Measurements from ENCODE around the gene KDF1.

Gene KDF1, protein sequence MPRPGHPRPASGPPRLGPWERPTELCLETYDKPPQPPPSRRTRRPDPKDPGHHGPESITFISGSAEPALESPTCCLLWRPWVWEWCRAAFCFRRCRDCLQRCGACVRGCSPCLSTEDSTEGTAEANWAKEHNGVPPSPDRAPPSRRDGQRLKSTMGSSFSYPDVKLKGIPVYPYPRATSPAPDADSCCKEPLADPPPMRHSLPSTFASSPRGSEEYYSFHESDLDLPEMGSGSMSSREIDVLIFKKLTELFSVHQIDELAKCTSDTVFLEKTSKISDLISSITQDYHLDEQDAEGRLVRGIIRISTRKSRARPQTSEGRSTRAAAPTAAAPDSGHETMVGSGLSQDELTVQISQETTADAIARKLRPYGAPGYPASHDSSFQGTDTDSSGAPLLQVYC

DNA sequence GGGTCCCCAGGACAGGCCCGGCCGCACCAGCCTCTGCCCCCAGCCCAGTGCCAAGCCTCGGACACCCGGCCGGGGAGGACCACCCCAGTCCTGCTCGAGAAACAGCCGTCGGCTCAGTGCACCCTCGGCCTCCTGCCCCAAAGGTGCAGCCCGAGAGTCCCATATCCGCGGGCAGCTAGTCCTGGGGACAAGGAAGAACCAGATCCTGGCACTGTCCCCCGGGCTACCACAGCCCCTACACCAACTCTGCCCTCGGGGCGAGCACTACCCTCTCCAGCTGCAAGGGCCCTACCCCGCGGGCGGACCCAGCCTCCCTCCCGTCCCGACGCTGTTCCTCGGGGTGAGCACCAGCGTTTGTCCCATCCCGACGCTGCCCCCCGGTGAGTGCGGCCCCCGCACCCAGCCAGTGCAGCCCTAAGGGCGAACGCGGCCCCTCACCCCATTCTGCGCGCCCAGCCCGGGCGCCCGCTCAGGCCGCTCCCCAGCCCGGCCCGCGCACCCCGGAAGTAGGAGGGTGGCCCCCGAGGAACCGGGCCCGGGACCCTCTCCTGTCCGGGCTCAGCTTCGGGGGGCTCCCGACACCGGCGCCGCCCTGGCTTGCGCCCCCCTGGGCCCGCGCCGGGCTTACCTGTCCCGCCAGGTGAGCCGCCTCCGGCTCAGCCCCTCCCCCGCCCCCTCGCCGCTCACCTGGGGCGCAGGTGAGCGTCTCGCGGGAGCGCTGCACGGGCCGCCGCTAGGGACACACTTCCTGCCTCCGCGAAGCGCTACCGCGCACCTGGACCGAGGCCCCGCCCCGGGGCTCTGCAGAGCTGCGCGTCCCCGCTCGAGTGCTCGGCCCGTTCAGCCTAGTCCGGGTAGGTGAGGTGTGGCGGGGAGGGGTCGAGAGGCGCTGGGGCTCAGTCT is at the start of gene KDF1:
Gene KDF1 (minus strand): TSS at position 747 of the 903 bp plus-strand sequence. CDS start 8,088 bp downstream, outside the sequence.
- DNase-seq (ENCODE audit: low spot score) = peak; percentile 22

DNA sequence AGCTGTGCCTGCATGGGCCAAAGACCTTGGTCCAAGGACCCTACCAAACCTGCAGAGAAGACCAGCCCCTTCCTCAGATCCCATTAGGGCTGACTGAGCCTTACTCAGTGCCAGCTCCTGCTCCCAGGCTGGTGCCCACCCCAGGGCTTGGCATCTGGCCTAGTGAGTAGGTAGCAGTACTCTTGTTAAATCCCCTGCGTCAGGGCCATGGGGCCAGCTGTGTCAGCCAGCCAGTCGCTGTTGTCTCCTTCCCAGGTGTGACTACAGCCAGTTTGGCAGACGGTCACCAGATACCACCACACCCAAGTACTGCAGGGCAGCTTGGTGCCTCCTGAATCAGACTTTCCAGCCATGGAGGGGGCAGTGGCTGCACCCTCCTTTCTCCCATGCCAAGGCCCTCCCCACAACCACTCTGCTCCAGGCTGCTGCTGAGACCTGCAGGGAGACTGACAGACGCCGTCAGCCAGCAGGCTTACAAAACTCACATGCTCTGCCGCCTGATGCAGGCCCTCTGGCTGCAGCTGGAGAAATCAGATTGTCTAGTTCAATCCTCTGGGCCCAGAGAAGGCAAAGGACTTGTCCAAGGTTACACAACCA is 49.4 kb upstream of the KDF1 start:
- DNase-seq (ENCODE audit: low spot score) = no peak

DNA sequence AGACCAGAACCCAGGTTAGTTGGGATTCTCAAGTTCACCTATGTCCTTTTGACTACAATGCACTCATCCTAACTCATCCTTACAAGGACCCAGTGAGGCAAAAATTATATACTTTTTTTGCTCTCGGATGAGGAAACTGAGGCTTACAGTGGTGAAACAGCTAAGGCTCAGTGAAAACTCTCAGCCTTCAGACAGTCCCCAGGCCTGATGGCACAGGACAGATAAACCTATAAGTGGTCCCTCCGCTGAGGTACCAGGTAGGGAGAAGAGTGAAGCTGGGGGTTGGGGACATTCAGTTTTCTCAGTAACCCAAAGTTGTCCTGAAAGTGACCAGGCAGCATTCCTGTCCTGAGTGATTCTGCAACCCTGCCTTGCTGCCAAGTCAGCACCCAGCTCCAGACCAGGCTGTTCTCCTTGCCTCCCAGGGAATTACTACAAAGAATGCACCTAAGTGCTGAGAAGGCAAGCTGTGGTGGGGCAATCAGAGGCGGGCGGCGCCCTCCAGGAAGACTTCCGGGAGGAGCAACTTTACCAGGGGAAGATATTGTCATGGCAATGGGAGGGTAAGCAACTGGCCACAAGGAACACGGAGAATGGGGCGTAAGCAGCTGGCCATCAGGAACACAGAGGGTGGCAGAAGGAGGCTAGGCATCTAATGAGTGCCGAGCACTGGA is 47.8 kb upstream of the KDF1 start:
- no peak for DNase-seq (ENCODE audit: low spot score)

DNA sequence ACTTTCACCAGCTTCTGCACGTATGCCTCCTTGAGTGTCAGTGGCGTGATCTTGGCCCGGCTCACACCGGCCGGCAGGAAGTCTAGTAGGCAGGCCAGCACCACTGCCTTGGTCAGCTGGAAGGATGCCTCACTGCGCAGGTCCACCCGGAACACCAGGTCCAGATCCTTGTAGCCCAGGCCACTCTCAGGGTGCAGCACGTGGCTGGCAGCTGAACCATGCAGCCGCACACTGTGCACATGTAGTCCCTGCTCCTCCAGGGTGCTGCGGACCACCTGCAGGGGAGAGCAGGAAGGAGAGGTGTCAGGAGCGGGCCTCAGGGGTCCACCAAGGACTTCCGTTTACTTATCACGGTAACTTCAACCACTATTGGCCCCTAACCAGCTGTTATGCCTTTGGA is 46.4 kb upstream of the KDF1 start:
- no peak for DNase-seq (ENCODE audit: low spot score)

DNA sequence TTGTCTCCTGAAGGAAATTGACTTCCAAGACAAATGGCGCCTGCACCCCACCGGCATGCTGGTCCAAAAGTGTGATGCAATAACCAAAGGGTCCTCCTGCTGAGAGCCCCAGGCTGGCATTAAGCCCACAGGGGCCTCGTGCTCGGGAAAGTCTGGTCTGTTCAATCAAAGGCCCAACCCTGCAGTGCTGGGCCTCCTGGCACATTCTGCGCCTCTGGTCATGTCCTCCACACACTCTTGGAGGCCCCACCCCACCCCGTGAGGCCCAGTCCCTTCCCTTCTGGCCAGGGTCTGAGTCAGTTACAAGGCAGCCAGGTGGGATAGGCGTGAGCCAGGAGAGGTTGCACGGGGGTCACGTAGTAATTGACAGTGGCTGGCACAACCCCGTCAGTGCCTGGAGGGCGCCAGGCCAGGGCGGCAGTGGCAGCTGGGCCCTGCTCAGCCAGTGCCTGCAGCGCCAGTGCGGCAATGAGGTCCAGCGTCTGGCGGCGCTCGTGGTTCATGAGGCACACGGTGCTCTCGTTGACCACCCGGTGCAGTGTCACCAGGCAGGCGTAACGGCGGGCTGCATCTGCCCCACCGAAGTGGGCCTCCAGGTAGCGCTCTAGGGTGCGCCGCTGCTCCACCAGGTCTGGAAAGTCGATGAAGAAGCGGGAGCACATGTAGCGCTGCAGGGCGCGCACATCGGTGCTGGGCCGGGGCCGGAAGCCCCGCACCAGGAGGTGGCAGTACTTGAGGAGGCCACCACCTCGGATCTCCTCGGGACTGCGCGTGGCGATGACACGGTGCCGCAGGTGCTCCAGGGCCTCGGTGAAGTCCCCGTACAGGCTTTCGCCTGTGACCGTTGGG is 45.6 kb upstream of the KDF1 start:
- no peak for DNase-seq (ENCODE audit: low spot score)

DNA sequence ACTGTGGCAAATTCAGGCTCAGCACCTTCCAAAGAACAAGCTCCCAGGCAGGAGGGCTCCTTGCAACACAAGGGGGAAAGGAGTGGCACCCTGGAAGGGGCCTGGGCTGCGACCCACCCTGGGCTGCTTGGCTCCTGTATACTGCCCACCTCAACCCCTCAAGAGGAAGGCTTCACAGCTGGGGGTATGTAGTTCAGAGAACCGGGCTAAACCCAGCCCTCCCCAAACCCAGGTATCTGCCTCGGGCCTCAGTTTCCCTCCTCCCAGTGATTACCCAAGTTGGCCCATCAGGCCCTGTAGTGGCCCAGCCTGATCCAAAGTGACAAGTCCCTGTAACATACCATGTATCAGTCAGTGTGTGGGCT is 44.9 kb upstream of the KDF1 start:
- DNase-seq (ENCODE audit: low spot score) = no peak

DNA sequence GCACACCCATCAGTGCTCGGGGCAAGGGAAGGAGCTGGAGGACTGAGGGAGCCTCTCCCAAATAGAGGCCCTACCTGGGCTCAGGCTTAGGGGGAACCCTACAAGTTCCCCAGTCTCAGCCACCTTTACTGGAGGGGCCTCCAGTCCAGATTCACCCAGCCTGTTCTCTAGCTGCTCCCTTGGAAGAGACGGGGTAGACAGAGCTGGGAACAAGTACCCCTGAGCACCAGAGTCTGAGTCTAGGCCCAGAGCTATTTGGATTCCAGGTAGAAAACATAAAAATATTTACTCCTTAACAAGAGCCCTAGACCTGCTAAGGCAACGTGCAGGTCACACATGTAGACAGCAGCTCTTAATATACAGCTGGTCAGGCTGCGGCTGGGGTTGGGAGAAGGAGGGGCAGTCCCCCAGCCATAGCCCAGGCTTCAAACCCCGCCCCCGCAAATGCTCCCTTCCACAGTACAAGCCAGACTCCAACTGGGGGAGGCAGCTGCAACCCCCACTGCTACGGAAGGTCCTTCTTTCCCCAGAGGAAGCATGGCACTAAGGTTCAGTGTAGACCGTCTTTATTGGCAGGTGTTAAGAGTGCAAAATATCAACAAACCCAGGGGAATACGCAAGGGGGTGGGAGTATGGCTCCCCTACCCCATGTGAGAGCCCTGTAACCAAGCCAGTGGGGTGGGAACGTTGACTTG is 44.4 kb upstream of the KDF1 start:
- DNase-seq (ENCODE audit: low spot score) = no peak

DNA sequence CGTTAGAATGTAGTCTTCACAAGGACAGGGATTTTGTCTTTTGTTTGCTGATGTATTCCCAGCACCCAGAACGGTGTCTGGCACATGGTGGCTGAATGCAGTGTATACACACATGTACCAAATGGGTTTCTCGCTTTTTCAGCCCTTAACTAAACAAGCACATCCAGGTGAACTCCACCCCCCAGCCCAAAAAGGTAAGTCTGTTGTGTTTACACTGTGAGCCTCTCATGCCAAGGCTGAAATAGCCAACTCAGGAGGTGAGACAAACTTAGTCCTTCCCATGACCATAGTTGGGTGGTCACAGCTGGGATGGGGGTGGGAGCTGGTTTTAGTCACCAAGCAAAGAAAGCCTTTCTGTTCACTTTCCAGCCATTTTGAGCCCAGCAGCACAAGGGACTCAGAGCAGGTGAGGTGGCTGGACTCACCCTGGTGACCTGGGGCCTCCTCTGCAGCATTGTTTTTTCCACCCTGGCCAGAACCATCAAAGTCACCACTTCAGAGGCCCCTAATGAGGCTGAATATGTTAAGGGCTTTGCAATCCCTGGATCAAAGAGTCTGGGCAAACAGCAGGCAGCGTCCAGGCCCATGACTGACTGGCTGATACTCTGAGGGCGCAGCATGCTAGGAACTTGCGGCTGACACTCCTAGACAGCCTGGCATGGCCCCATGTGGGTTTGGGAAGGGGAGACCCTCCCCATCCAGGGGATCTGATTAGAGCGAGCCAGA is 43.6 kb upstream of the KDF1 start:
- no peak for DNase-seq (ENCODE audit: low spot score)

DNA sequence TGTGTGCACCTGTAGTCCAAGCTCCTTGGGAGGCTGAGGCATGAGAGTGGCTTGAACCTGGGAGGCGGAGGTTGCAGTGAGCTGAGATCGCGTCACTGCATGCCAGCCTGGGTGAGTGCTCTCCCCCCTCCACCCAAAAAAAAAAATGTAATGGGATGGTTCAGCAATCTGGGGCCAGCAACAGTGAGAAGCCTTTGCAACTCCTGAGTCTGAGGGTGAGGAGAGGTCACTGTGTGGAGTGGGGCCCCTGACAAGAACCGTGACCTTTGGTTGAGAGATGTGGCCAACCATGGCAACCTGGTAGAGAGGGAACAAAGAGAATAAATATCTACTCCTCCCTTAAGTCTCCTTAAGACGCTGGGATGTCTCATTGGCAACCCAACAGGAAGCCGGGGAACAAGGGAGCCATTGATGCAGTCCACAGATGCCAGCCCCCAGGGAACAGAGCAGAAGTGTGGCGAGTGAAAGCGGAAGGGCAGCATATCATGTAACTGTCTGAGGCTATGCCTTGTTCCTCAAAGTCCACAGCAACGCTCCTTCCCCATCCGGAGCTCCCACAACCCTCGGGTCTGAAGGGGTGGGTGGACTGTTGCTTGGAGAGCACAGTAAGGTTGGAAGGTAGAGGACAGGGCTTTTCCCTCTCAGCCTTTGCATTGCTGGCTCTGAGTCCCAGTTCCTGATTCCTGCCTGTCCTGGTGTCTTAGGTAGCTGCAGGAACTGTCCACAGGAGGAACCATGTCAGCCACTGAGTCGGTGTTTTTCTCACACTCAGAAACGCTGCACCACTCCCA is 41.5 kb upstream of the KDF1 start:
- no peak for DNase-seq (ENCODE audit: low spot score)

DNA sequence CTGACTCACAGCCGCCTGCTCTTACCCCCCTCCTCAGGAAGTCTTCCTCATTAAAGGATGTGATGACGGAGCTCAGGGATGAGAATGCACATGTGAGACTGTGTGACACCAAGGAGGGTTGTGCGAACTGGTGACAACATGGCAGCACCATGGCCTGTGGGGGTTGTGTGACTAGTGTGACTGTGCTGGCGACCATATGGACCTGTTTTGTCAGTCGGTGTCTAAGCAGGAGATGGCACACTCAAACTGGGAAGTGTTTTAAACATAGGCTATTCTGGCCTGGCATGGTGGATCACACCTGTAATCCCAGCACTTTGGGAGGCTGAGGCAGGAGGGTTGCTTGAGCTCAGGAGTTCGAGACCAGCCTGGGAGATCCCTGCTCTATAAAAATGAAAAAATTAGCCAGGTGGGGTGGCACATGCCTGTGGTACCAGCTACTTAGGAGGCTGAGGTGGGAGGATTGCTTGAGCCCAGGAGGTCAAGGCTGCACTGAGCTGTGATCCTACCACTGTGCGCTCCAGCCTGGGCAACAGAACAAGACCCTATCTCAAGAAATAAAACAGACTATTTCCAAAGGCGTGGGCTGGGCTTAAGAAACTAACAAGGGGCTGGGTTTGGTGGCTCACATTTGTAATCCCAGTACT is 40.7 kb upstream of the KDF1 start:
- DNase-seq (ENCODE audit: low spot score) = no peak

DNA sequence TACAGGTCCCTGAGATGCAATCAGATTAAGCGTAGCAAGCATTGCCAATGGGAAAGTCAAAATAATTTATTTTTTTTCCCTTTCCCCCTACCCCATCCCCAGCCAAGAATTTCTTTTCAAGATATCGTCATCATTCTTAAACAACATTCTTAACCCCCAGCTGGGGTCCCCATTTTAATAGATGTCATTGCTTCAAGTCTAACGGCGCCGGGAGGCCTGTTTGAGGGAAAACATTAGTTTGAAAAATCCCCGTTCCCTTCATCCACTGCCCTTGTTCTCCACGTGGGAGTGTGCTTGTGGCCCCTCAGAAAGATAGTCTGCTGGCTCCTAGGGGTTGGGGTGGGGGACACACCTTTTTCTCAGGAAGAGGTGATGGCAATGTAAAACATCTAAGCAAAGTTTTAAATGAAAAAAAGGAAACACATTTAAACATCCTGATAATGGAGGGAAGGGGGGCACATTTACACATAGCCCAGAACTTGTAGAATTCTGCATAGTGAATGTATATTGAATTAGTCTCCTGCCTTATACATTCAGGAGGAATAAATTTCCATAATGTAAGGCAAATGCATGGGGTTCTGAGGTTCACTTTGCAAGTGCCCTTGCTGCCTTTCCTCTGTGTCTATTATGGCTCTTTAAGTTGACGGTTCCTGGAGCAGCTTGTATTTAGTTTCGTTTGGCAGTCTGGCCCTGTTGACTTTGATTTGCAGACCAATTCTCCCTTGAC is 40.0 kb upstream of the KDF1 start:
- DNase-seq (ENCODE audit: low spot score) = no peak

DNA sequence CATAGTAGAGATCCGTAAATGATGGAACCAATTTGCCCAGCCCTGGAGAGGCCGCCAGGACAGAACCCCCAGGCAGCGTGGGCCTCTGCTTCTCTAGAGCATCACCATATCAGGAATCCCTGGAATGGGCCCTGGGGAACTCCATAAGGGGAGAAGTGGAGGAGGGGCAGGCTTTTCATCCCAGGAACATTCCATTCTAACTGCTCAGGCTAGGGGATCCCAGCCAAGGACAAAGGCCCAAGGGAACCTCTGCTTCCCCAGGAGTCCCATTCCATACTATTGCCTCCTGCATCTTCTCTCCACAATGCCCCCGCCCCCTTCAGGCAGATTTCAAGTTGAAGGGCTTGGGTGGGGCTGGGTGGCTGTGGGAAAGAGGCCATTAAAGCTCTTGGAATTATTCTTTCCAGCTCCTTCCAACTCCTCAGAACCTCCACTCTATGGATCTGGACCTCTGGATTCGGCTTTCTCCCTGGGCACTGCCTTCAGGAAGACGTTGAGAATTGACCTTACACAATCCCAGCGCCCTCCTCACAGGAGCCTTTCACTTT is 39.2 kb upstream of the KDF1 start:
- DNase-seq (ENCODE audit: low spot score) = peak; percentile 56

DNA sequence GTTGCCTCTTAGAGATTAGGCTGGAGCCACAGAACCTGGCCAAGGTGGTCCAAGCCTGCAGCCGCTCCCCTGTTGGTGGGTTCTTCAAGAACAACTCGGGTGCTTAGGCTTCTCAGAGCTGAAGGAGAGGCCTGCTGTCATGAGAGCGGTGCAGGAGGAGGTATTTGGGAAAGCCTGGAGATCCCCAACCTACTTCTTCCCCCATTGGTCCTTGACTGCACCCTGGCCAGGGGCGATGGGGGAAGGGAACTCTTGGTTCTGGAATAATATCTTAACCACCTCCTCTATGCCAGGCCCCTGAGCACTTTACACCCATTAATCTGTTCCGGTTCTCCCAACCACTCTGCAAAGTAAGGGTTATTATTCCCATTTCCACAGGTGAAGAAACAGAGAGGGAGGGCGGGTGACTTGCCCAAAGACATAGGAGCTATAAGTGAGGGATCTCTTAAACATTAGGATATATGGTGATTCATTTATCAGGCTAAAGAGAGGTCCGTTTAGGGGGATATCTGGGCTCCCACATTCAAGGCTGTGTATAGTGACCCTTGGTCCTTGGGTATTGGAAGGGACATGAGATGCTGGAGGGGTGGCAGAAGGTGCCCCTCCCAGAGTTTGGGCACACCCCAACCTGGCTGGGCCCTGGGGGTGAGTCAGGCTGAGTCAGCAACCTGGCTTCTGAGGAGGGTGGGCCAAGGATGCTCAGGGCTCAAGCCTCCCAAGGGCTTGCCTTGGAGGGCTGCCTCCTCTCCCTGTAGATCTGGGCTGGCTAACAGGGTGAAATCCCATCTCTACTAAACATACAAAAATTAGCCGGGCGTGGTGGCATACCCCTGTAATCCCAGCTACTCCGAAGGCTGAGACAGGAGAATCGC is 38.4 kb upstream of the KDF1 start:
- DNase-seq (ENCODE audit: low spot score) = no peak

DNA sequence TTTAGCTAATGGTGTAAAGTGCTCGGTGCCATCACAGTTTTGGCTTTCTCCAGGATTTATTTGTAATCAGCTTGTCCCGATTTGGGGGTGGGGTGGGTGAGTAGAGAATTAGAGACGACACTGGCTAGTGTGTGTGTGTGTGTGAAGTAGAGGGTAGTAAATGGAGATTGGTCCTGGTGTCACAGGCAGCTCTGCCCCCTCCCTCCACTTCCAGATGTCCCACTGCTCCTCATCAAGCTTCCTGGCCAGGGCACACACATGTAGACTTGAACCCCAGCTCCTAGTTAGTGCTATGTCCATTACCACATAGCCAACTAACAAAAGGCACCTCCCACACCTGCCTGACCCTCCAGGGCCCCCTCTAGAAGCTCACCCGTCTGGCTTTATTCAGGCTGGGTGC is 36.4 kb upstream of the KDF1 start:
- DNase-seq (ENCODE audit: low spot score) = no peak

DNA sequence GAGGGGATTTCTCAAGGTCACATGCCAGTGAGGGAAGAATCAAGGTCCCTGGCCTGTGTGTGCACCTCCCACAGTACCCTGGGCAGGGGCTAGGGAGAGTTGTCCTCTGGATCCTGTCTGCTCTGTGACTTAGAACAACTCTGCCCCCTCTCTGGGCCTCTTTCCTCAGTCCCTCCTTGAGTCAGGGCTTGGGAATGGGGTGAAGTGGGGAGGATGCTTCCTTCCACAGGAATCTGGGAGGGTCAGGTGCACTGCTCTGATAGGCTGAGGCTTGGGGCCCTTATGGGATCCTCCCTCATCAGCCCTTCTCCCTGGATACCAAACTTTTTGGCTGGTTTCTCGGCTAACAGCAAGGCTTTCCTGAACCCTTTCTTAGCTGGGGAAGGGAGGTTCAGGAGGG is 35.8 kb upstream of the KDF1 start:
- DNase-seq (ENCODE audit: low spot score) = no peak

DNA sequence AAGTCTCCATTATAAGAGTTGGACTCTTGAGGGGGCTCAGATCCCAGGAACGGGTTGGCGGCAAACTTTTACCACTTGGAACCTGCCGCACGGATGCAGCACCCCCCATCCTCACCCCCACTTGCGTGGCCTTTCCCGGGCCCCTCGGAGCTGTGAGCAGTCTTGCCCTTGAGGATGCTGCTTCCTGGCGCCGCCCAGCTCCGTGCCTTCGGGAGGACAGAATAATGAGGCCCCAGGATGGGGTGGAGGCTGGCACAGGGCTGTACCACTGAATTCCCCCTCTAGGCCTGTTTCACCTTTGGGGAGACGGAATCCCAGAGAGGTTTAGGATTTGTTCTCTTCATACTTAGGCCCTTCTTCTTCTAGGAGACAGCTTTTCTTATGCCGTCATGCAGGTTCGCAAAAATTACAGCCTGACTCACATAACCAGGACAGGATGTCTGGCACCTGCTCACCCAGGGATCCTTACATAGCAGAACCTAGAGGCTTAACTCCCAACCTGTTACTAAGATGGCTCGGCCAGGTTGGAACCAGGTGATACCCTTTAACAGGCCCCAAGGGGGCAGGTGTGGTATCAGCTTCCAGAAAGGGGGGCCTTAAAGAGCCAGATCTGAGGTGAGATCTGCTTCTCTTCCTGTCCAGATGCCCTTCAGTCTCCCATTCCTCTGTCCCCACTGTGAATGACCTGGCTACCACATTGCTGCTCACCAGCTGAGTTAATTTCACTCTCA is 34.7 kb upstream of the KDF1 start:
- DNase-seq (ENCODE audit: low spot score) = no peak
